GM23338 (cell line): ENCODE measurements around the gene NTRK3. TPM values are rescaled to one million over a fixed set of nuclear protein-coding genes. Genes with fewer than 3 reads are reported as not detected.

Source experiments
- ATAC-seq: fragments of 200-7000 bp; cut with Tn5 transposase; 3 replicates; pipeline ENCODE4 v1.9.1; 2020
- DNase-seq: peaks from one replicate; pipeline ENCODE4 v3.0.0-alpha.2; 2015; ENCODE audit warnings: low spot score
- H2AFZ ChIP-seq: fragments of 200-600 bp; sonication (generic); 2 replicates; pipeline ENCODE4 v1.8.0; 2016; ENCODE audit warnings: antibody characterized with exemption, mild to moderate bottlenecking, moderate library complexity
- H3F3A ChIP-seq: fragments of 200-600 bp; sonication (generic); replicated peaks from 2 replicates; pipeline ENCODE4 v1.8.0; 2017; ENCODE audit warnings: antibody characterized with exemption, mixed run types, low read depth
- H3K27ac ChIP-seq: fragments of 200-600 bp; sonication (generic); 2 replicates; pipeline ENCODE4 v1.6.1; 2016; ENCODE audit warnings: low read depth
- H3K27me3 ChIP-seq: fragments of 200-600 bp; sonication (generic); 2 replicates; pipeline ENCODE4 v1.8.0; 2016; ENCODE audit warnings: mild to moderate bottlenecking, mixed run types, moderate library complexity; ENCODE audit not compliant: insufficient read depth
- H3K36me3 ChIP-seq: fragments of 200-600 bp; sonication (generic); 2 replicates; pipeline ENCODE4 v1.8.0; 2016; ENCODE audit warnings: mild to moderate bottlenecking; ENCODE audit not compliant: insufficient read depth
- H3K4me1 ChIP-seq: fragments of 200-600 bp; sonication (generic); 2 replicates; pipeline ENCODE4 v1.8.0; 2016; ENCODE audit warnings: mild to moderate bottlenecking, moderate library complexity; ENCODE audit not compliant: insufficient read depth
- H3K4me2 ChIP-seq: fragments of 200-600 bp; sonication (generic); 2 replicates; pipeline ENCODE4 v1.7.1; 2017; ENCODE audit warnings: mixed run types
- H3K4me3 ChIP-seq: fragments of 200-600 bp; sonication (generic); 2 replicates; pipeline ENCODE4 v1.6.1; 2016; ENCODE audit warnings: mixed run types
- H3K79me2 ChIP-seq: fragments of 200-600 bp; sonication (generic); replicated peaks from 2 replicates; pipeline ENCODE4 v1.8.0; 2017; ENCODE audit warnings: mild to moderate bottlenecking; ENCODE audit not compliant: insufficient read depth
- H3K9me2 ChIP-seq: fragments of 200-600 bp; sonication (generic); 2 replicates; pipeline ENCODE4 v1.8.0; 2017; ENCODE audit not compliant: insufficient read depth
- H4K20me1 ChIP-seq: fragments of 200-600 bp; sonication (generic); replicated peaks from 2 replicates; pipeline ENCODE4 v1.8.0; 2017; ENCODE audit warnings: mild to moderate bottlenecking; ENCODE audit not compliant: insufficient read depth
- H3K27ac Mint-ChIP-seq: 2 replicates; pipeline ENCODE4 v1.8.0; 2020; ENCODE audit warnings: inconsistent platforms, mild to moderate bottlenecking, moderate library complexity, mixed read lengths
- H3K27me3 Mint-ChIP-seq: 3 replicates; pipeline ENCODE4 v1.8.0; 2022; ENCODE audit warnings: low read depth, mild to moderate bottlenecking, moderate library complexity, mixed read lengths, inconsistent platforms; ENCODE audit not compliant: insufficient read depth, poor library complexity
- H3K36me3 Mint-ChIP-seq: 3 replicates; pipeline ENCODE4 v1.8.0; 2021; ENCODE audit warnings: low read depth, mild to moderate bottlenecking, inconsistent platforms, moderate library complexity, mixed read lengths
- H3K4me1 Mint-ChIP-seq: 3 replicates; pipeline ENCODE4 v1.8.0; 2020; ENCODE audit warnings: mild to moderate bottlenecking, inconsistent platforms, mixed read lengths
- H3K4me3 Mint-ChIP-seq: 3 replicates; pipeline ENCODE4 v1.8.0; 2021; ENCODE audit warnings: moderate library complexity, mild to moderate bottlenecking, inconsistent platforms, mixed read lengths
- H3K9me3 Mint-ChIP-seq: 3 replicates; pipeline ENCODE4 v1.8.0; 2020; ENCODE audit warnings: moderate library complexity, mild to moderate bottlenecking, inconsistent platforms, mixed read lengths
- CREB1 ChIP-seq: fragments of 250-450 bp; sonication (Bioruptor Pico); IDR thresholded peaks from 2 replicates; pipeline ENCODE4 v1.5.0; 2020; ENCODE audit warnings: low read depth, mild to moderate bottlenecking, moderate library complexity
- EZH2 ChIP-seq: fragments of 200-600 bp; sonication (generic); IDR thresholded peaks from one replicate; pipeline ENCODE4 v1.8.0; 2017; ENCODE audit warnings: antibody characterized with exemption, mild to moderate bottlenecking, low read depth; ENCODE audit not compliant: unreplicated experiment
- EZH2phosphoT487 ChIP-seq: fragments of 200-600 bp; sonication (generic); IDR thresholded peaks from one replicate; pipeline ENCODE4 v1.8.1; 2018; ENCODE audit warnings: antibody characterized with exemption; ENCODE audit not compliant: unreplicated experiment
- JUNB ChIP-seq: IDR thresholded peaks from one replicate; pipeline ENCODE4 v1.6.1; 2016; ENCODE audit warnings: antibody characterized with exemption; ENCODE audit not compliant: unreplicated experiment
- NANOG ChIP-seq: IDR thresholded peaks from 2 replicates; pipeline ENCODE4 v1.6.1; 2016; ENCODE audit warnings: antibody characterized with exemption, borderline replicate concordance
- POLR2AphosphoS5 ChIP-seq: IDR thresholded peaks from 2 replicates; pipeline ENCODE4 v1.6.1; 2016; ENCODE audit warnings: antibody characterized with exemption, low read depth
- ZNF114 ChIP-seq: fragments of 250-450 bp; sonication (Bioruptor Pico); IDR thresholded peaks from 2 replicates; pipeline ENCODE4 v1.5.0; 2020; ENCODE audit warnings: mild to moderate bottlenecking, moderate library complexity
- ZNF331 ChIP-seq: fragments of 250-450 bp; sonication (Bioruptor Pico); IDR thresholded peaks from 2 replicates; pipeline ENCODE4 v1.5.0; 2020; ENCODE audit warnings: low read depth, mild to moderate bottlenecking, moderate library complexity
- long read RNA-seq: library from polyadenylated mRNA; unstranded; transcript quantifications from one replicate; pipeline ENCODE4 v2.0.0, GENCODE V29; 2020; ENCODE audit not compliant: unreplicated experiment
- polyA plus RNA-seq: library from polyadenylated mRNA; unstranded; fragments of >200 nt; fragmentation: Nextera tagmentation; extraction: Ambion mirVana; gene quantifications from 2 replicates; pipeline ENCODE4 v1.2.1, GENCODE V29; 2016
- total RNA-seq: library from RNA; depleted of rRNA; stranded (reverse); fragments of >200 nt; shearing (Covaris generic); gene quantifications from 2 replicates; pipeline ENCODE4 v1.2.3, GENCODE V29; 2014; rRNA removed
- TF ChIP-seq, protein P1 (sequence below), 2 experiments: fragments of 200-600 bp in 1 of 2; sonication (generic) in 1 of 2; conservative IDR thresholded peaks; 2 replicates each; pipeline versions ENCODE4 v1.5.1 to v1.6.1; 2016 to 2017; ENCODE audit warnings: antibody characterized with exemption in 2 of 2, low read depth in 2 of 2, mild to moderate bottlenecking in 2 of 2, moderate library complexity in 1 of 2
- TF ChIP-seq, protein P2 (sequence below): IDR thresholded peaks from 2 replicates; pipeline ENCODE4 v1.6.1; 2016; ENCODE audit warnings: antibody characterized with exemption
- TF ChIP-seq, protein P3 (sequence below): IDR thresholded peaks from one replicate; pipeline ENCODE4 v1.6.1; 2018; ENCODE audit warnings: antibody characterized with exemption; ENCODE audit not compliant: unreplicated experiment

NTRK3 gene
- total RNA-seq, result 3.1 and 5.4 TPM in 2 replicates
- 4.0 and 5.3 TPM in 2 replicates for polyA plus RNA-seq
- long read RNA-seq, partial matches to known transcripts, result 1 of 2 reads
- long read RNA-seq, other reads (novel, unspliced or antisense), result 1 of 2 reads

GRCh38 chr15:88256279-88257230 is at the start of gene NTRK3:
NTRK3 (minus strand) TSS chr15:88256739; CDS start chr15:88256153, 586 bp downstream.
- Histone ChIP-seq H3K4me3 (peak within 1 kb of the TSS; percentile 98), H3K27ac (no peak within 1 kb of the TSS), H3K36me3 (no peaks in the 10 kb centered on the region), H3K4me2 (peak within 1 kb of the TSS; percentile 99), H3K4me1 (peaks cover 10% of the 10 kb centered on the region; the same call in 1 of the 2 replicates), H4K20me1 (no peaks in the 10 kb centered on the region; the same call in 1 of the 2 replicates), H2AFZ (peak within 1 kb of the TSS; percentile 99), H3K27me3 (peaks cover 50% of the 10 kb centered on the region), H3K79me2 (no peaks in the 10 kb centered on the region), H3K9me2 (peaks cover 6% of the 10 kb centered on the region; the same call in 1 of the 2 replicates), H3F3A (no peaks in the 10 kb centered on the region)
- peak; percentile 78 for DNase-seq
- no peaks in the 10 kb centered on the region; the same call in 2 of the 3 replicates for H3K9me3 Mint-ChIP-seq
- TF ChIP-seq ZNF331 (CRISPR knock-in tag) (no peak), NANOG (no peak), CREB1 (CRISPR knock-in tag) (no peak), ZNF114 (CRISPR knock-in tag) (no peak), EZH2phosphoT487 (no peak), EZH2 (peak; percentile 57), POLR2AphosphoS5 (no peak)
- peak within 1 kb of the TSS; percentile 88; the same call in 1 of the 2 replicates for H3K27ac Mint-ChIP-seq
- H3K4me1 Mint-ChIP-seq, result peaks cover 16% of the 10 kb centered on the region; the same call in 2 of the 3 replicates
- H3K36me3 Mint-ChIP-seq, result peaks cover 3% of the 10 kb centered on the region; the same call in 1 of the 3 replicates
- ATAC-seq, result peak; percentile 9
- H3K27me3 Mint-ChIP-seq, result peaks cover 42% of the 10 kb centered on the region
- peak within 1 kb of the TSS; percentile 100 for H3K4me3 Mint-ChIP-seq

DNA sequence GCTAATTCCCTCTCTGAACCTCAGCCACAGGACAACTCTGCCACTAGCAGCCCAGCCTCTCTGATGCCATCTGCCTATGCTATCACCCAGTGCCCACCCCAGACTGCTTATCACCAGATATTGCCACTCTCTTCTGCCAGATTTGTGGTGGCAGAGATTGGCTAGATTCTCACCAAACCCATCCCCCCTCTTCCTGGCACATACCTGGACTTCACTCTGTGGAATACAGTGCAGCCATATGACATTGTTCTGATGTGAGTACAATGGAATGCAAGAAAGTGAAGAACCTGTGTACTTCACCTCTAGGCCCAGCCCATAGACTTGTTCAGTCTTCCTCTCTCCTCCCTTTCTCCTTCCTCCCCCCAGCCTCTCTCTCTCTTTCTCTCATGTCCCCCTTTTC is 46.9 kb upstream of the NTRK3 start:
- ATAC-seq, result no peak
- Mint-ChIP-seq H3K9me3 (no peaks in the 10 kb centered on the region), H3K27ac (no peak overlapping the region), H3K36me3 (no peaks in the 10 kb centered on the region), H3K4me3 (no peak overlapping the region), H3K27me3 (no peaks in the 10 kb centered on the region), H3K4me1 (peaks cover 16% of the 10 kb centered on the region; the same call in 2 of the 3 replicates)
- Histone ChIP-seq H3K4me1 (peaks cover 5% of the 10 kb centered on the region; the same call in 1 of the 2 replicates), H3K79me2 (no peaks in the 10 kb centered on the region), H3K27ac (no peak overlapping the region), H3K4me3 (no peak overlapping the region), H2AFZ (no peak overlapping the region), H3K27me3 (no peaks in the 10 kb centered on the region), H4K20me1 (no peaks in the 10 kb centered on the region), H3F3A (no peaks in the 10 kb centered on the region), H3K4me2 (no peak overlapping the region), H3K9me2 (no peaks in the 10 kb centered on the region), H3K36me3 (no peaks in the 10 kb centered on the region)
- TF ChIP-seq NANOG (no peak), JUNB (no peak), EZH2phosphoT487 (no peak)
- TF ChIP-seq, protein P1, sequence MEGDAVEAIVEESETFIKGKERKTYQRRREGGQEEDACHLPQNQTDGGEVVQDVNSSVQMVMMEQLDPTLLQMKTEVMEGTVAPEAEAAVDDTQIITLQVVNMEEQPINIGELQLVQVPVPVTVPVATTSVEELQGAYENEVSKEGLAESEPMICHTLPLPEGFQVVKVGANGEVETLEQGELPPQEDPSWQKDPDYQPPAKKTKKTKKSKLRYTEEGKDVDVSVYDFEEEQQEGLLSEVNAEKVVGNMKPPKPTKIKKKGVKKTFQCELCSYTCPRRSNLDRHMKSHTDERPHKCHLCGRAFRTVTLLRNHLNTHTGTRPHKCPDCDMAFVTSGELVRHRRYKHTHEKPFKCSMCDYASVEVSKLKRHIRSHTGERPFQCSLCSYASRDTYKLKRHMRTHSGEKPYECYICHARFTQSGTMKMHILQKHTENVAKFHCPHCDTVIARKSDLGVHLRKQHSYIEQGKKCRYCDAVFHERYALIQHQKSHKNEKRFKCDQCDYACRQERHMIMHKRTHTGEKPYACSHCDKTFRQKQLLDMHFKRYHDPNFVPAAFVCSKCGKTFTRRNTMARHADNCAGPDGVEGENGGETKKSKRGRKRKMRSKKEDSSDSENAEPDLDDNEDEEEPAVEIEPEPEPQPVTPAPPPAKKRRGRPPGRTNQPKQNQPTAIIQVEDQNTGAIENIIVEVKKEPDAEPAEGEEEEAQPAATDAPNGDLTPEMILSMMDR (conservative IDR thresholded peaks at IDR 0.05; ENCODE audit: low read depth in 2 of 2), result no peak
- TF ChIP-seq, protein P2, sequence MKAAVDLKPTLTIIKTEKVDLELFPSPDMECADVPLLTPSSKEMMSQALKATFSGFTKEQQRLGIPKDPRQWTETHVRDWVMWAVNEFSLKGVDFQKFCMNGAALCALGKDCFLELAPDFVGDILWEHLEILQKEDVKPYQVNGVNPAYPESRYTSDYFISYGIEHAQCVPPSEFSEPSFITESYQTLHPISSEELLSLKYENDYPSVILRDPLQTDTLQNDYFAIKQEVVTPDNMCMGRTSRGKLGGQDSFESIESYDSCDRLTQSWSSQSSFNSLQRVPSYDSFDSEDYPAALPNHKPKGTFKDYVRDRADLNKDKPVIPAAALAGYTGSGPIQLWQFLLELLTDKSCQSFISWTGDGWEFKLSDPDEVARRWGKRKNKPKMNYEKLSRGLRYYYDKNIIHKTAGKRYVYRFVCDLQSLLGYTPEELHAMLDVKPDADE, result no peak
- TF ChIP-seq, protein P3, sequence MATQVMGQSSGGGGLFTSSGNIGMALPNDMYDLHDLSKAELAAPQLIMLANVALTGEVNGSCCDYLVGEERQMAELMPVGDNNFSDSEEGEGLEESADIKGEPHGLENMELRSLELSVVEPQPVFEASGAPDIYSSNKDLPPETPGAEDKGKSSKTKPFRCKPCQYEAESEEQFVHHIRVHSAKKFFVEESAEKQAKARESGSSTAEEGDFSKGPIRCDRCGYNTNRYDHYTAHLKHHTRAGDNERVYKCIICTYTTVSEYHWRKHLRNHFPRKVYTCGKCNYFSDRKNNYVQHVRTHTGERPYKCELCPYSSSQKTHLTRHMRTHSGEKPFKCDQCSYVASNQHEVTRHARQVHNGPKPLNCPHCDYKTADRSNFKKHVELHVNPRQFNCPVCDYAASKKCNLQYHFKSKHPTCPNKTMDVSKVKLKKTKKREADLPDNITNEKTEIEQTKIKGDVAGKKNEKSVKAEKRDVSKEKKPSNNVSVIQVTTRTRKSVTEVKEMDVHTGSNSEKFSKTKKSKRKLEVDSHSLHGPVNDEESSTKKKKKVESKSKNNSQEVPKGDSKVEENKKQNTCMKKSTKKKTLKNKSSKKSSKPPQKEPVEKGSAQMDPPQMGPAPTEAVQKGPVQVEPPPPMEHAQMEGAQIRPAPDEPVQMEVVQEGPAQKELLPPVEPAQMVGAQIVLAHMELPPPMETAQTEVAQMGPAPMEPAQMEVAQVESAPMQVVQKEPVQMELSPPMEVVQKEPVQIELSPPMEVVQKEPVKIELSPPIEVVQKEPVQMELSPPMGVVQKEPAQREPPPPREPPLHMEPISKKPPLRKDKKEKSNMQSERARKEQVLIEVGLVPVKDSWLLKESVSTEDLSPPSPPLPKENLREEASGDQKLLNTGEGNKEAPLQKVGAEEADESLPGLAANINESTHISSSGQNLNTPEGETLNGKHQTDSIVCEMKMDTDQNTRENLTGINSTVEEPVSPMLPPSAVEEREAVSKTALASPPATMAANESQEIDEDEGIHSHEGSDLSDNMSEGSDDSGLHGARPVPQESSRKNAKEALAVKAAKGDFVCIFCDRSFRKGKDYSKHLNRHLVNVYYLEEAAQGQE, result no peak
- no peak for DNase-seq
